ENCODE results near the gene CLMP.

Gene CLMP

GRCh38 chr11:123187665-123188507 is 7.2 kb downstream of the CLMP start:
- H3K27ac ChIP-seq (ENCODE audit: low read depth, low read length) = no peak overlapping the region
- H3K9me3 ChIP-seq (ENCODE audit: control insufficient read depth, insufficient read depth, low read length) = no peaks in the 10 kb centered on the region
- TF ChIP-seq EZH2phosphoT487 (IDR thresholded peaks at IDR 0.05; ENCODE audit: borderline replicate concordance, low read length) = no peak
- no peak for TF ChIP-seq CTCF (IDR thresholded peaks at IDR 0.05; ENCODE audit: low read depth, low read length, poor library complexity, severe bottlenecking)
- H3K9me2 ChIP-seq (replicated peaks; ENCODE audit: control insufficient read depth, low read length) = no peaks in the 10 kb centered on the region
- no peaks in the 10 kb centered on the region for H3K36me3 ChIP-seq (ENCODE audit: control insufficient read depth, low read length)
- no peak overlapping the region for H3K4me3 ChIP-seq (ENCODE audit: low read length)
- H4K20me1 ChIP-seq (ENCODE audit: control insufficient read depth, insufficient read depth, low read depth, low read length) = no peaks in the 10 kb centered on the region
- peaks cover 32% of the 10 kb centered on the region for H3K27me3 ChIP-seq (ENCODE audit: control insufficient read depth, low read length)
- H3K79me2 ChIP-seq (ENCODE audit: control insufficient read depth, low read length) = no peaks in the 10 kb centered on the region
- no peaks in the 10 kb centered on the region for H3F3A ChIP-seq (ENCODE audit: control insufficient read depth, insufficient read depth)
- H3K4me2 ChIP-seq (ENCODE audit: low read length) = no peak overlapping the region
- H3K4me1 ChIP-seq (ENCODE audit: control insufficient read depth, low read length) = no peaks in the 10 kb centered on the region

GRCh38 chr11:123187248-123187647 is 7.8 kb downstream of the CLMP start:
- no peaks in the 10 kb centered on the region for H3K79me2 ChIP-seq (ENCODE audit: control insufficient read depth, low read length)
- peaks cover 37% of the 10 kb centered on the region for H3K27me3 ChIP-seq (ENCODE audit: control insufficient read depth, low read length)
- H3K36me3 ChIP-seq (ENCODE audit: control insufficient read depth, low read length) = no peaks in the 10 kb centered on the region
- no peak for TF ChIP-seq CTCF (IDR thresholded peaks at IDR 0.05; ENCODE audit: low read depth, low read length, poor library complexity, severe bottlenecking)
- no peak for TF ChIP-seq EZH2phosphoT487 (IDR thresholded peaks at IDR 0.05; ENCODE audit: borderline replicate concordance, low read length)
- no peak overlapping the region for H3K27ac ChIP-seq (ENCODE audit: low read depth, low read length)
- H3K9me3 ChIP-seq (ENCODE audit: control insufficient read depth, insufficient read depth, low read length) = no peaks in the 10 kb centered on the region
- H3K4me3 ChIP-seq (ENCODE audit: low read length) = no peak overlapping the region
- H3K4me2 ChIP-seq (ENCODE audit: low read length) = no peak overlapping the region
- no peaks in the 10 kb centered on the region for H3K4me1 ChIP-seq (ENCODE audit: control insufficient read depth, low read length)
- no peaks in the 10 kb centered on the region for H3F3A ChIP-seq (ENCODE audit: control insufficient read depth, insufficient read depth)
- no peaks in the 10 kb centered on the region for H3K9me2 ChIP-seq (replicated peaks; ENCODE audit: control insufficient read depth, low read length)
- no peaks in the 10 kb centered on the region for H4K20me1 ChIP-seq (ENCODE audit: control insufficient read depth, insufficient read depth, low read depth, low read length)

GRCh38 chr11:123186286-123186685 is 8.8 kb downstream of the CLMP start:
- no peak overlapping the region for H3K4me3 ChIP-seq (ENCODE audit: low read length)
- H3K27me3 ChIP-seq (ENCODE audit: control insufficient read depth, low read length) = peaks cover 33% of the 10 kb centered on the region
- no peaks in the 10 kb centered on the region for H3K9me3 ChIP-seq (ENCODE audit: control insufficient read depth, insufficient read depth, low read length)
- no peak overlapping the region for H3K27ac ChIP-seq (ENCODE audit: low read depth, low read length)
- H3F3A ChIP-seq (ENCODE audit: control insufficient read depth, insufficient read depth) = no peaks in the 10 kb centered on the region
- H3K4me2 ChIP-seq (ENCODE audit: low read length) = no peak overlapping the region
- no peaks in the 10 kb centered on the region for H3K79me2 ChIP-seq (ENCODE audit: control insufficient read depth, low read length)
- no peaks in the 10 kb centered on the region for H3K9me2 ChIP-seq (replicated peaks; ENCODE audit: control insufficient read depth, low read length)
- H3K4me1 ChIP-seq (ENCODE audit: control insufficient read depth, low read length) = no peaks in the 10 kb centered on the region
- H4K20me1 ChIP-seq (ENCODE audit: control insufficient read depth, insufficient read depth, low read depth, low read length) = no peaks in the 10 kb centered on the region; the same call in 1 of the 2 replicates
- TF ChIP-seq CTCF (IDR thresholded peaks at IDR 0.05; ENCODE audit: low read depth, low read length, poor library complexity, severe bottlenecking) (no peak), EZH2phosphoT487 (IDR thresholded peaks at IDR 0.05; ENCODE audit: borderline replicate concordance, low read length) (no peak)
- no peaks in the 10 kb centered on the region for H3K36me3 ChIP-seq (ENCODE audit: control insufficient read depth, low read length)
